Transverse colon (tissue), 4 donors: Measurements from ENCODE around the gene KIAA1614. TPM values are rescaled to one million over a fixed set of nuclear protein-coding genes. Genes with fewer than 3 reads are reported as not detected.

Source experiments
- DNase-seq: peaks from one replicate; pipeline ENCODE4 v3.0.0-alpha.2; 2019
- H3K27ac ChIP-seq, 4 donors: fragments of 200-600 bp; sonication (generic); 2 replicates each; pipeline ENCODE4 v1.5.1; 2016 to 2018; ENCODE audit warnings: inconsistent platforms in 4 of 4
- H3K27me3 ChIP-seq: fragments of 200-600 bp; sonication (generic); 2 replicates; pipeline ENCODE4 v1.5.1; 2017; ENCODE audit warnings: inconsistent platforms
- H3K36me3 ChIP-seq, 4 donors: fragments of 200-600 bp; sonication (generic); 2 replicates each; pipeline ENCODE4 v1.5.1; 2017 to 2019; ENCODE audit warnings: inconsistent platforms in 4 of 4
- H3K4me1 ChIP-seq, 4 donors: fragments of 200-600 bp; sonication (generic); 2 replicates each; pipeline ENCODE4 v1.5.1; 2017 to 2020; ENCODE audit warnings: inconsistent platforms in 4 of 4
- H3K4me3 ChIP-seq, 4 donors: fragments of 200-600 bp; sonication (generic); 1 replicate in 1 of 4; 2 replicates in 3 of 4; pipeline versions ENCODE4 v1.5.1 to v1.6.1; 2017 to 2019; ENCODE audit warnings: inconsistent platforms in 4 of 4
- H3K9me3 ChIP-seq, 2 donors: fragments of 200-600 bp; sonication (generic); 2 replicates each; pipeline ENCODE4 v1.5.1; 2017 to 2019; ENCODE audit warnings: inconsistent platforms in 2 of 2
- CTCF ChIP-seq, 5 experiments: fragments of 200-600 bp in 3 of 5; fragments of 450-650 bp in 2 of 5; sonication (generic) in 3 of 5; IDR thresholded peaks; 1 replicate in 2 of 5; 2 replicates in 3 of 5; pipeline ENCODE4 v1.5.1; 2016 to 2017; ENCODE audit warnings: antibody characterized with exemption in 5 of 5, inconsistent platforms in 3 of 5, mild to moderate bottlenecking in 2 of 5, moderate library complexity in 1 of 5
- EP300 ChIP-seq: sonication (generic); formaldehyde crosslinking; IDR thresholded peaks from one replicate; pipeline ENCODE4 v1.6.1; 2017; ENCODE audit warnings: antibody characterized with exemption, low read depth
- POLR2A ChIP-seq: fragments of 450-650 bp; IDR thresholded peaks from one replicate; pipeline ENCODE4 v1.6.1; 2016; ENCODE audit warnings: antibody characterized with exemption, mild to moderate bottlenecking, moderate library complexity
- POLR2AphosphoS5 ChIP-seq, 3 donors: sonication (generic); formaldehyde crosslinking; IDR thresholded peaks; one replicate each; pipeline ENCODE4 v1.6.1; 2016; ENCODE audit warnings: antibody characterized with exemption in 3 of 3
- WGBS, 2 donors: methylation state at CpG; one replicate each; pipeline ENCODE4 v1.1.5; 2018; ENCODE audit warnings: low coverage in 1 of 2; 5-methylcytosine and 5-hydroxymethylcytosine counted together
- in situ Hi-C, 4 donors: fragments of 200-750 bp; cut with MboI; loops; one replicate each; pipeline versions ENCODE4 v1.15.0 to v1.15.1; 2017; ENCODE audit warnings: low sequenced_read_pairs in 3 of 4, low pct_ligation_motif_present in 1 of 4, low pct_unique_long_range_greater_than_20kb in 1 of 4
- intact Hi-C: fragments of 100-400 bp; cut with DNase I; formaldehyde crosslinking; loops from one replicate; pipeline ENCODE4 v1.15.1; 2023; ENCODE audit warnings: low total_unique reads
- total RNA-seq, 4 donors: library from RNA; depleted of rRNA; stranded (reverse); fragments of >200 nt; gene quantifications; one replicate each; pipeline ENCODE4 v1.1.0, GENCODE V29; 2016

KIAA1614 gene
- total RNA-seq, 4 donors from 2014 or later: 2.3 to 9.4 (median 2.8) TPM

GRCh38 chr1:180982422-180982821 lies 69.7 kb downstream of the KIAA1614 start:
- Histone ChIP-seq H3K9me3 (no peaks in the 10 kb centered on the region), H3K4me3 (no peak overlapping the region), H3K27me3 (no peaks in the 10 kb centered on the region), H3K4me1 (no peaks in the 10 kb centered on the region), H3K27ac (no peak overlapping the region), H3K36me3 (peaks cover 0 to 24% (median 12%) of the 10 kb centered on the region in 4 donors)
- in situ Hi-C loops: no loop called here
- TF ChIP-seq POLR2AphosphoS5 (IDR thresholded peaks at IDR 0.05): no peak
- TF ChIP-seq CTCF (IDR thresholded peaks at IDR 0.05): no peak
- no peak for TF ChIP-seq EP300
- no peak for TF ChIP-seq POLR2A
- no peak for DNase-seq
- WGBS, 2 donors: 44 to 61% methylated on average over 1 of the region's 1 CpG
- intact Hi-C loops: no loop called here

GRCh38 chr1:180988253-180988752 lies 75.6 kb downstream of the KIAA1614 start:
- H3K27me3 ChIP-seq: no peaks in the 10 kb centered on the region
- DNase-seq: no peak
- 60 to 83% methylated on average over 1 to 8 of the region's 8 CpGs for WGBS, 2 donors
- in situ Hi-C loops: no loop called here
- no peak for TF ChIP-seq POLR2AphosphoS5 (IDR thresholded peaks at IDR 0.05)
- no peak overlapping the region for H3K27ac ChIP-seq
- H3K4me3 ChIP-seq: no peak overlapping the region
- H3K4me1 ChIP-seq: no peaks in the 10 kb centered on the region
- intact Hi-C loops: no loop called here
- peaks cover 0 to 58% (median 17%) of the 10 kb centered on the region in 4 donors for H3K36me3 ChIP-seq
- no peaks in the 10 kb centered on the region for H3K9me3 ChIP-seq

GRCh38 chr1:180994262-180994661 lies 81.6 kb downstream of the KIAA1614 start:
- in situ Hi-C loops: no loop called here
- Histone ChIP-seq H3K27ac (no peak overlapping the region), H3K4me3 (no peak overlapping the region), H3K36me3 (peaks cover 0 to 20% (median 4%) of the 10 kb centered on the region in 4 donors), H3K4me1 (no peaks in the 10 kb centered on the region), H3K9me3 (no peaks in the 10 kb centered on the region), H3K27me3 (no peaks in the 10 kb centered on the region)
- 69 to 81% methylated on average over 3 of the region's 3 CpGs for WGBS, 2 donors
- no peak for TF ChIP-seq EP300
- TF ChIP-seq POLR2AphosphoS5 (IDR thresholded peaks at IDR 0.05): no peak
- TF ChIP-seq POLR2A: no peak
- no peak for TF ChIP-seq CTCF (IDR thresholded peaks at IDR 0.05)
- DNase-seq: no peak
- intact Hi-C loops: no loop called here

- Histone ChIP-seq H3K27me3 (no peaks in the 10 kb centered on the region), H3K9me3 (no peaks in the 10 kb centered on the region), H3K36me3 (peaks cover 0 to 9% (median 4%) of the 10 kb centered on the region in 4 donors), H3K4me3 (no peak overlapping the region), H3K27ac (no peak overlapping the region), H3K4me1 (no peaks in the 10 kb centered on the region)
- no peak for DNase-seq
- WGBS, 2 donors: 85 to 90% methylated on average over 4 of the region's 4 CpGs
- in situ Hi-C loops (no loop called here), intact Hi-C loops (no loop called here)
- no peak for TF ChIP-seq EP300
- no peak for TF ChIP-seq POLR2A
- TF ChIP-seq POLR2AphosphoS5 (IDR thresholded peaks at IDR 0.05): no peak
- TF ChIP-seq CTCF (IDR thresholded peaks at IDR 0.05): no peak
Observed at GRCh38 chr1:180997843-180998504, 85.3 kb downstream of the KIAA1614 start.

Other genes with a start within 250 kb of the KIAA1614 start
- 10 to 100 TPM; 16.1 to 21.0 (median 17.6) TPM for gene STX6, start 110.0 kb downstream of the KIAA1614 start, total RNA-seq
- gene MR1, start 121.1 kb downstream of the KIAA1614 start, total RNA-seq: 1 to 10 TPM in 3 of 4 donors, under 1 TPM in 1; 1.00 to 8.6 (median 4.7) TPM
- gene IER5, start 175.8 kb downstream of the KIAA1614 start, total RNA-seq: 10 to 100 TPM; 12.1 to 40.3 (median 16.5) TPM